GM18502 (cell line): ENCODE data around the gene RNASE13.

Experiments used
- ATAC-seq: cut with Tn5 transposase; IDR thresholded peaks from one replicate; pipeline ENCODE4 v1.9.1; 2021; ENCODE audit warnings: mild to moderate bottlenecking; ENCODE audit not compliant: unreplicated experiment, poor library complexity

RNASE13 gene

GRCh38 chr14:21034707-21035106, at the start of gene RNASE13:
Gene RNASE13, minus strand, starts transcription at chr14:21034807. Its CDS starts 519 bp downstream, at chr14:21034288.
- no peak for ATAC-seq

GRCh38 chr14:21084396-21084795, 49.8 kb upstream of the RNASE13 start:
- ATAC-seq: no peak

- no peak for ATAC-seq
Observed at GRCh38 chr14:21083565-21084325, 49.1 kb upstream of the RNASE13 start.

- ATAC-seq: no peak
Observed at GRCh38 chr14:21081521-21082142, 47.0 kb upstream of the RNASE13 start.

- ATAC-seq: no peak
Observed at GRCh38 chr14:21078726-21079125, 44.1 kb upstream of the RNASE13 start.

GRCh38 chr14:21078287-21078686, 43.7 kb upstream of the RNASE13 start:
- no peak for ATAC-seq

- no peak for ATAC-seq
Observed at GRCh38 chr14:21077672-21078071, 43.1 kb upstream of the RNASE13 start.

- no peak for ATAC-seq
Observed at GRCh38 chr14:21075719-21076437, 41.3 kb upstream of the RNASE13 start.

- ATAC-seq: no peak
Observed at GRCh38 chr14:21074398-21075272, 40.0 kb upstream of the RNASE13 start.

GRCh38 chr14:21073921-21074320, 39.3 kb upstream of the RNASE13 start:
- no peak for ATAC-seq

- no peak for ATAC-seq
Observed at GRCh38 chr14:21072781-21073339, 38.3 kb upstream of the RNASE13 start.

GRCh38 chr14:21072031-21072473, 37.4 kb upstream of the RNASE13 start:
- no peak for ATAC-seq

- ATAC-seq: peak; percentile 78
Observed at GRCh38 chr14:21071225-21072030, 36.8 kb upstream of the RNASE13 start.

GRCh38 chr14:21070610-21071224, 36.1 kb upstream of the RNASE13 start:
- no peak for ATAC-seq

- ATAC-seq: no peak
Observed at GRCh38 chr14:21070083-21070609, 35.5 kb upstream of the RNASE13 start, which contains the start of gene ARHGEF40. Gene ARHGEF40, plus strand, starts transcription at chr14:21070304. Its CDS starts 93 bp downstream, at chr14:21070397.

- no peak for ATAC-seq
Observed at GRCh38 chr14:21069388-21070082, 34.9 kb upstream of the RNASE13 start.

GRCh38 chr14:21068521-21069387, 34.1 kb upstream of the RNASE13 start:
- no peak for ATAC-seq
